Measurements from ENCODE around the gene CCBE1. TPM values are rescaled to one million over a fixed set of nuclear protein-coding genes. Genes with fewer than 3 reads are reported as not detected.
A peak's percentile ranks its signal among the peaks of the same experiment; 100 is the strongest.

CCBE1 gene
- polyA plus RNA-seq, 5 donors: 75.0 to 105 (median 79.2) TPM

GRCh38 chr18:59623456-59624368 lies 73.5 kb downstream of the CCBE1 start:
- DNase-seq: no peak

- no peak for DNase-seq
Observed at GRCh38 chr18:59621027-59621426, 76.2 kb downstream of the CCBE1 start.

DNA sequence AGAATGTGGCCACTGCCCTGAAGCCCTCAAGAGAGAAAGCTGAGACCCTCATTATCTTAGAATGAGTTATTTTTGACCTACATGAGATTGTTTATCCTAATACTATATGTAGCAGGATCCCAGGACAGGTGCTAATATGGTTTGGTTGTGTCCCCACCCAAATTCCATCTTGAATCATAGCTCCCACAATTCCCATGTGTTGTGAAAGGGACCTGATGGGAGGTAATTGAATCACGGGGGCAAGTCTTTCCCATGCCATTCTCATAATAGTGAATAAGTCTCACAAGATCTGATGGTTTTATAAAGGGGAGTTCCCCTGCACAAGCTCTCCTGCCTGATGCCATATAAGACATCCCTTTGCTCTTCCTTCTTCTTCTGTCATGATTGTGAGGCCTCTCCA lies 76.8 kb downstream of the CCBE1 start:
- no peak for DNase-seq

DNA sequence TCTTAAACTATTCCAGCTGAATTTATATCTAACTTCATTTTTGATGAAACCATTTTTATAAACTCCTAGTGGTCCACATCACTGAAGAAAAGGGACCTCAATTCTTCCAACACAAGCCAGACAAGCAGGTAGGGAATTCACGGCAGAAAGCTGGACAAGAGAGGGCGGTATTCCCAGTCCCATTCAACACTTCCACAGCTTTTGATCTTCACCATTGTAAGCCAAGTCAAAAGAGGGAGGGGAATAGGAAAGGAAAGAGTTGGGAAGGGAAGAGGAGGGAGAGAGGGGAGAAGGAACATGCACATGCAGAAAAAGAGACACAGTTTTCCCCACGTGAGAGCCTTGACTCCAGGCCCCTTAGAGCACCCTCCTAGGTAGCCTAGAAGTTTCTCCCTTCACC lies 77.4 kb downstream of the CCBE1 start:
- no peak for DNase-seq

GRCh38 chr18:59617468-59617932 lies 79.7 kb downstream of the CCBE1 start:
- no peak for DNase-seq

GRCh38 chr18:59616501-59616900 lies 80.7 kb downstream of the CCBE1 start:
- no peak for DNase-seq

- DNase-seq: no peak
Observed at GRCh38 chr18:59613903-59614302, 83.3 kb downstream of the CCBE1 start.

GRCh38 chr18:59612381-59612780 lies 84.8 kb downstream of the CCBE1 start:
- DNase-seq: peak in 1 of 2 donors; percentile 26

DNA sequence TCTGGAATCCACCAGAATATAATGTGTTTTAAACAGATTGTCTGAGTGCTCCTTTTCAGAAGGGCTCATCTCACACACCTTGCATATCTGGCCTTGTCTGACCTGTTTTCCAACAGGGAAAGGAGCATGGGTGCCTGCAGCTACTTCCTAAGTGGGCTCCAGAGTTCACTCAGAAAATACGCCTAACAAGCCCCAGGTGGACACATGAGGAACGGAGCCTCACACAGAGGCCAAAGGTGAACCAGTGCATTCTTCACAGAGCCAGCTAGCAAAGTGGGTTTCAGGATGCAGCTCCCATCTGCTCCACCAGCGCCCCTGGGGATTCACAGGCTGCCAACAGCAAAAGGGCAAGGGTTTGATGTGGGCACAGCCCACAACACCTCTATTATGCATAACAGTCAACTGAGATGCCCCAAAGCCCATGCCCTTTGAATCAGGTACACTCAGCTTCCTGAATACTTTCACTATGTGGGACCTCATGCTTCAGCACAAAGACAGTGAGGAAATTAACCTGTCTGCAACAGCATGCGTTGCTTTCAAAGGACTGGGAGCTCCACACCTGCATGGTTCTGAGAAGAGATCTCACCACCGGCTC lies 86.6 kb downstream of the CCBE1 start:
- no peak for DNase-seq

DNA sequence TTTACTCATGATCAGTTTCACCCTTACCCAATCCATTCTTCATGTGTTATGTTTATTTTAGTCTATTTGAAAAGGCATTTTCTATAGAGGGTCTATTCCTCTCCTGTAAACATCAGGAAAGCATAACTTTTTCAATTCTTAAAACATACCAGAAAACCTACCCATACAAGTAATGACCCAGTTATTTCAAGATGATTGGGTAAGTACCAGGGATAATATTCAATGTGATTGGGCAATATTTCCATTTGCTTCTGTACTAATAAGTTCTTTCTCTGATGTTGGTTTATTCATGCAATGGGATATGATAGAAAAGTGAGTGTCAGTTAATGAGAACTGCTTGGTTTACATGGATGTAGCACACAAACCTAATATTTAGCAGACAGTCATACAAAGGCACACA lies 87.6 kb downstream of the CCBE1 start:
- DNase-seq: no peak

DNA sequence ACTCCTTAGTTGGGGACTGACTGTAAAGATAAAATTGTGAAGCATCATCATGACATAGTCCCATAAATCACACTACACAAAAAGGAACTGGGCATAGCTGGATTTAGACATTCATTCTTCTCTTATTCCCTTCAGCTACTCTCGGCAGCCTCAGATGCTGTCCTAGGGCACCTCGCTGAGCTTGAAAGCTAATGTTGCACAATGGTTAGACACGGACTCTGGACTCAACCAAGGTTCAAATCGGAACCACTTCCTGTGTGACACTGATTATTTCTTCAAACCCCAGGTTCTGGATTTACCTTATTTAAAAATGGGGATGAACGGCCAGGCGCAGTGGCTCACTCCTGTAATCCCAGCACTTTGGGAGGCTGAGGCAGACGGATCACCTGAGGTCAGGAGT lies 89.8 kb downstream of the CCBE1 start:
- DNase-seq: no peak

GRCh38 chr18:59607078-59607379 lies 90.2 kb downstream of the CCBE1 start:
- DNase-seq: no peak

GRCh38 chr18:59606193-59607077 lies 90.8 kb downstream of the CCBE1 start:
- peak; percentile 42 to 45 for DNase-seq

GRCh38 chr18:59605633-59606192 lies 91.5 kb downstream of the CCBE1 start:
- peak; percentile 25 to 42 for DNase-seq

- DNase-seq: no peak
Observed at GRCh38 chr18:59604877-59605276, 92.3 kb downstream of the CCBE1 start.

- DNase-seq: no peak
Observed at GRCh38 chr18:59597049-59597448, 100.2 kb downstream of the CCBE1 start.

- no peak for DNase-seq
Observed at GRCh38 chr18:59593291-59593717, 103.9 kb downstream of the CCBE1 start.

DNA sequence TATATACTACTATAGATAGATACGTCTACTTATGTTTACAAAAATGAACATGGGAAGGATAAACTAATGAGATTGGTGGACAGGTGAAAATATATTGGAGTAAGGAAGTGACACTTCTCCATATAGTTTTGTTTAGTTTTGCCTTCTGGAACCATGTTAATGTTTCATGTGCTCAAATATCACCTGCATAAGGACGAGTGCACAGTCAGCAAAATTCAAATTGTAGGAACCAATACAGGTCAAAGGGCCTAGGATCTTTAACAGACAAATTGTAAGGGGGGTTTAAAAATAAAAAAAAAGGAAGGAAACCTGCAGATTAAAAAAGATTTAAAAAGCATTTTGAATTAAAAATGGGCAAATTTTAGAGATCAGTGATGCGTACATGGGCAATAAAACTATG lies 104.6 kb downstream of the CCBE1 start:
- no peak for DNase-seq

- DNase-seq: peak in 1 of 2 donors; percentile 53
Observed at GRCh38 chr18:59582395-59582794, 114.8 kb downstream of the CCBE1 start.

- no peak for DNase-seq
Observed at GRCh38 chr18:59579509-59579908, 117.7 kb downstream of the CCBE1 start.

GRCh38 chr18:59577386-59577655 lies 119.9 kb downstream of the CCBE1 start:
- no peak for DNase-seq

All from right lung (tissue), 5 donors.